Measurements from ENCODE around the gene GRPR. TPM values are rescaled to one million over a fixed set of nuclear protein-coding genes. Genes with fewer than 3 reads are reported as not detected.

GRPR gene
- total and polyA plus RNA-seq, 2 donors (not counting 1 experiment from before 2014, with no cell fraction given), result 0.33 to 4.1 TPM

- Histone ChIP-seq H3K27me3 (ENCODE audit: control insufficient read depth, insufficient read depth, low read length) (no peaks in the 10 kb centered on the region), H2AFZ (ENCODE audit: low read length) (no peak overlapping the region), H3K4me2 (ENCODE audit: extremely low read depth, insufficient read depth, low read length) (no peak overlapping the region), H4K20me1 (ENCODE audit: control insufficient read depth, extremely low read depth, insufficient read depth, low read length) (no peaks in the 10 kb centered on the region), H3K27ac (ENCODE audit: insufficient read depth, low read length) (no peak overlapping the region), H3K36me3 (ENCODE audit: control insufficient read depth, insufficient read depth, low read length) (no peaks in the 10 kb centered on the region), H3K79me2 (ENCODE audit: control insufficient read depth, insufficient read depth, low read length) (no peaks in the 10 kb centered on the region), H3K4me3 (replicated peaks in 1 of 4; ENCODE audit: control extremely low read depth in 1 of 4, insufficient read depth in 1 of 4, low read depth in 3 of 4, low read length in 4 of 4) (no peak overlapping the region), H3K9me3 (ENCODE audit: control insufficient read depth, insufficient read depth, low read depth, low read length) (no peaks in the 10 kb centered on the region), H3K4me1 (ENCODE audit: control insufficient read depth, extremely low read depth, insufficient read depth, low read length) (peaks cover 4% of the 10 kb centered on the region), H3K9ac (ENCODE audit: insufficient read depth, low read length) (no peak overlapping the region)
- TF ChIP-seq EZH2 (IDR thresholded peaks at IDR 0.05; ENCODE audit: low read length, missing control alignments) (no peak), CTCF (conservative IDR thresholded peaks at IDR 0.05 in 1 of 2, IDR thresholded peaks at IDR 0.05 in 1 of 2; ENCODE audit: low read depth in 1 of 2, low read length in 2 of 2) (no peak)
- no peak for DNase-seq (ENCODE audit: low read depth in 2 of 2)
These were observed 45.6 kb upstream of the GRPR start for GRCh38 chrX:16077811-16078210.

GRCh38 chrX:16081357-16081756, 42.0 kb upstream of the GRPR start:
- no peaks in the 10 kb centered on the region for H3K27me3 ChIP-seq (ENCODE audit: control insufficient read depth, insufficient read depth, low read length)
- H3K27ac ChIP-seq (ENCODE audit: insufficient read depth, low read length), result no peak overlapping the region
- H3K4me3 ChIP-seq (replicated peaks in 1 of 4; ENCODE audit: control extremely low read depth in 1 of 4, insufficient read depth in 1 of 4, low read depth in 3 of 4, low read length in 4 of 4), result no peak overlapping the region
- H4K20me1 ChIP-seq (ENCODE audit: control insufficient read depth, extremely low read depth, insufficient read depth, low read length), result no peaks in the 10 kb centered on the region
- DNase-seq (ENCODE audit: low read depth in 2 of 2), result no peak
- H2AFZ ChIP-seq (ENCODE audit: low read length), result no peak overlapping the region
- no peaks in the 10 kb centered on the region for H3K4me1 ChIP-seq (ENCODE audit: control insufficient read depth, extremely low read depth, insufficient read depth, low read length)
- H3K9me3 ChIP-seq (ENCODE audit: control insufficient read depth, insufficient read depth, low read depth, low read length), result no peaks in the 10 kb centered on the region
- H3K79me2 ChIP-seq (ENCODE audit: control insufficient read depth, insufficient read depth, low read length), result no peaks in the 10 kb centered on the region
- H3K9ac ChIP-seq (ENCODE audit: insufficient read depth, low read length), result no peak overlapping the region
- no peak overlapping the region for H3K4me2 ChIP-seq (ENCODE audit: extremely low read depth, insufficient read depth, low read length)
- no peaks in the 10 kb centered on the region for H3K36me3 ChIP-seq (ENCODE audit: control insufficient read depth, insufficient read depth, low read length)
- TF ChIP-seq EZH2 (IDR thresholded peaks at IDR 0.05; ENCODE audit: low read length, missing control alignments), result no peak
- no peak for TF ChIP-seq CTCF (conservative IDR thresholded peaks at IDR 0.05 in 1 of 2, IDR thresholded peaks at IDR 0.05 in 1 of 2; ENCODE audit: low read depth in 1 of 2, low read length in 2 of 2)

GRCh38 chrX:16082470-16083085, 40.8 kb upstream of the GRPR start:
- Histone ChIP-seq H3K79me2 (ENCODE audit: control insufficient read depth, insufficient read depth, low read length) (no peaks in the 10 kb centered on the region), H3K9me3 (ENCODE audit: control insufficient read depth, insufficient read depth, low read depth, low read length) (no peaks in the 10 kb centered on the region), H3K36me3 (ENCODE audit: control insufficient read depth, insufficient read depth, low read length) (no peaks in the 10 kb centered on the region), H3K4me3 (replicated peaks in 1 of 4; ENCODE audit: control extremely low read depth in 1 of 4, insufficient read depth in 1 of 4, low read depth in 3 of 4, low read length in 4 of 4) (no peak overlapping the region), H3K27ac (ENCODE audit: insufficient read depth, low read length) (no peak overlapping the region), H3K27me3 (ENCODE audit: control insufficient read depth, insufficient read depth, low read length) (no peaks in the 10 kb centered on the region), H4K20me1 (ENCODE audit: control insufficient read depth, extremely low read depth, insufficient read depth, low read length) (no peaks in the 10 kb centered on the region), H3K4me2 (ENCODE audit: extremely low read depth, insufficient read depth, low read length) (no peak overlapping the region), H3K4me1 (ENCODE audit: control insufficient read depth, extremely low read depth, insufficient read depth, low read length) (no peaks in the 10 kb centered on the region), H2AFZ (ENCODE audit: low read length) (no peak overlapping the region), H3K9ac (ENCODE audit: insufficient read depth, low read length) (no peak overlapping the region)
- no peak for DNase-seq (ENCODE audit: low read depth in 2 of 2)
- TF ChIP-seq CTCF (conservative IDR thresholded peaks at IDR 0.05 in 1 of 2, IDR thresholded peaks at IDR 0.05 in 1 of 2; ENCODE audit: low read depth in 1 of 2, low read length in 2 of 2) (no peak), EZH2 (IDR thresholded peaks at IDR 0.05; ENCODE audit: low read length, missing control alignments) (no peak)
